Gastroesophageal sphincter (tissue), 4 donors: ENCODE measurements around the gene STK40. TPM values are rescaled to one million over a fixed set of nuclear protein-coding genes. Genes with fewer than 3 reads are reported as not detected.

Source experiments
- ATAC-seq: fragments of 150-250 bp; one replicate; pipeline ENCODE4 v1.9.1; 2016; ENCODE audit warnings: mild to moderate bottlenecking, moderate library complexity
- H3K27ac ChIP-seq, 4 donors: fragments of 200-600 bp; sonication (generic) in 3 of 4; 1 replicate in 3 of 4; 2 replicates in 1 of 4; pipeline ENCODE4 v1.5.1; 2016 to 2019
- H3K27me3 ChIP-seq: fragments of 200-600 bp; sonication (generic); one replicate; pipeline ENCODE4 v1.5.1; 2019
- H3K36me3 ChIP-seq, 2 donors: fragments of 200-600 bp; sonication (generic); one replicate each; pipeline ENCODE4 v1.5.1; 2019; ENCODE audit warnings: control low read depth in 1 of 2
- H3K4me1 ChIP-seq, 3 donors: fragments of 200-600 bp; sonication (generic); 1 replicate in 2 of 3; 2 replicates in 1 of 3; pipeline ENCODE4 v1.5.1; 2016 to 2019; ENCODE audit warnings: control low read depth in 2 of 3
- H3K4me3 ChIP-seq, 2 donors: fragments of 200-600 bp; sonication (generic); one replicate each; pipeline ENCODE4 v1.5.1; 2019; ENCODE audit warnings: mild to moderate bottlenecking in 1 of 2, moderate library complexity in 1 of 2
- H3K9me3 ChIP-seq, 3 donors: fragments of 200-600 bp; sonication (generic); one replicate each; pipeline ENCODE4 v1.5.1; 2017 to 2019; ENCODE audit warnings: control low read depth in 2 of 3
- CTCF ChIP-seq, 4 experiments: fragments of 200-600 bp in 2 of 4; fragments of 450-650 bp in 2 of 4; sonication (generic) in 1 of 4; IDR thresholded peaks; one replicate each; pipeline ENCODE4 v1.5.1; 2017 to 2019; ENCODE audit warnings: antibody characterized with exemption in 4 of 4, mild to moderate bottlenecking in 2 of 4, moderate library complexity in 2 of 4
- EP300 ChIP-seq: sonication (generic); formaldehyde crosslinking; IDR thresholded peaks from one replicate; pipeline ENCODE4 v1.6.1; 2017; ENCODE audit warnings: antibody characterized with exemption, mild to moderate bottlenecking
- POLR2A ChIP-seq, 2 donors: fragments of 450-650 bp; IDR thresholded peaks; one replicate each; pipeline ENCODE4 v1.6.1; 2017; ENCODE audit warnings: antibody characterized with exemption in 2 of 2, mild to moderate bottlenecking in 2 of 2, moderate library complexity in 1 of 2
- POLR2AphosphoS5 ChIP-seq: sonication (generic); formaldehyde crosslinking; IDR thresholded peaks from one replicate; pipeline ENCODE4 v1.6.1; 2017; ENCODE audit warnings: antibody characterized with exemption
- WGBS, 2 donors: methylation state at CpG; one replicate each; pipeline ENCODE4 v1.1.5; 2018; ENCODE audit warnings: low coverage in 1 of 2; 5-methylcytosine and 5-hydroxymethylcytosine counted together
- total RNA-seq, 4 donors: library from RNA; depleted of rRNA; stranded (reverse); fragments of >200 nt; gene quantifications; one replicate each; pipeline ENCODE4 v1.1.0, GENCODE V29; 2016

STK40 gene
- total RNA-seq, 4 donors from 2014 or later: 39.2 to 127 (median 68.6) TPM

- no peaks in the 10 kb centered on the region for H3K27me3 ChIP-seq
- WGBS, 2 donors: 0% methylated on average over 9 of the region's 36 CpGs; no CpG with 5 or more reads in 1 of the 2 donors
- TF ChIP-seq POLR2A (IDR thresholded peaks at IDR 0.05): no peak
- TF ChIP-seq EP300: no peak
- TF ChIP-seq CTCF (IDR thresholded peaks at IDR 0.05): peak in 1 of 4 experiments; percentile 4
- no peak for TF ChIP-seq POLR2AphosphoS5
- H3K36me3 ChIP-seq: no peaks in the 10 kb centered on the region
- no peaks in the 10 kb centered on the region for H3K9me3 ChIP-seq
- H3K4me3 ChIP-seq: peak within 1 kb of the TSS; percentile 81 to 87
- H3K27ac ChIP-seq: peak within 1 kb of the TSS; percentile 60 to 92 (median 88)
- peaks cover 0 to 46% (median 31%) of the 10 kb centered on the region in 3 donors for H3K4me1 ChIP-seq
- peak; percentile 79 for ATAC-seq
Measured at GRCh38 chr1:36323636-36324352, 61.9 kb downstream of the STK40 start, which contains the start of gene EVA1B. Gene EVA1B (minus strand): TSS chr1:36323645. CDS start chr1:36323037, 608 bp downstream.

GRCh38 chr1:36322786-36323635 lies 62.7 kb downstream of the STK40 start:
- no peaks in the 10 kb centered on the region for H3K27me3 ChIP-seq
- H3K4me1 ChIP-seq: peaks cover 0 to 42% (median 31%) of the 10 kb centered on the region in 3 donors
- ATAC-seq: peak; percentile 51
- H3K9me3 ChIP-seq: no peaks in the 10 kb centered on the region
- TF ChIP-seq POLR2AphosphoS5: no peak
- no peak for TF ChIP-seq POLR2A (IDR thresholded peaks at IDR 0.05)
- no peak for TF ChIP-seq EP300
- no peak for TF ChIP-seq CTCF (IDR thresholded peaks at IDR 0.05)
- H3K27ac ChIP-seq: peak overlapping the region; percentile 60 to 92 (median 88)
- H3K4me3 ChIP-seq: peak overlapping the region; percentile 81 to 87
- no peaks in the 10 kb centered on the region for H3K36me3 ChIP-seq
- no CpG with 5 or more reads among the region's 83 CpGs for WGBS, 2 donors

- WGBS, 2 donors: 17 to 50% methylated on average over 1 to 2 of the region's 67 CpGs
- no peak for ATAC-seq
Measured at GRCh38 chr1:36322041-36322785, 63.5 kb downstream of the STK40 start.

More at GRCh38 chr1:36322041-36322785, 63.5 kb downstream of the STK40 start:
- H3K4me1 ChIP-seq: peaks cover 0 to 42% (median 31%) of the 10 kb centered on the region in 3 donors
- H3K27ac ChIP-seq: peak overlapping the region; percentile 60 to 92 (median 88)
- H3K27me3 ChIP-seq: no peaks in the 10 kb centered on the region
- no peaks in the 10 kb centered on the region for H3K36me3 ChIP-seq
- no peaks in the 10 kb centered on the region for H3K9me3 ChIP-seq
- peak overlapping the region; percentile 81 to 87 for H3K4me3 ChIP-seq
- no peak for TF ChIP-seq CTCF (IDR thresholded peaks at IDR 0.05)
- TF ChIP-seq POLR2AphosphoS5: no peak
- no peak for TF ChIP-seq POLR2A (IDR thresholded peaks at IDR 0.05)
- no peak for TF ChIP-seq EP300
